ENCODE results near the gene PRKCZ.

PRKCZ gene

GRCh38 chr1:2166695-2167094, 116.5 kb downstream of the PRKCZ start:
- no peak for DNase-seq

GRCh38 chr1:2168090-2168489, 117.9 kb downstream of the PRKCZ start:
- no peak for DNase-seq

DNA sequence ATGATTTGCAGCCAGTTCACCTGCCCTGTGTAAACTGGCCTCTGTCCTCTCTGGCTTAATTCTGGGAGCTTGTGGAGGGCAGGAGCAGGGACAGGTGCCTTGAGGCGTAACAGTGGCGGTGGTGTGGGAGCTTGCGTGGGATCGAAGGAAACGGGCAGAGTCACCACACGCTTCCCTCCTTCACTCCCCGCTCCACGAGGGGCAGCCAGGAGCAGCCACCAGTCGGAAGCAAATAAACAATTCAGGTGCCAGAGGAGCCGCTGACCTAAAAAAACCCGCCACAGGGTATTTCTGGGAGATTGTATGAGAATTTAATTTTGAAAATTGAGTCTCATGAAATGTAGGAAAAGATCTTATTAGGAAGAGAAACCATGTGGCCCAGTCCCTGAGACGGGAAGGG, 118.3 kb downstream of the PRKCZ start:
- DNase-seq = no peak

DNA sequence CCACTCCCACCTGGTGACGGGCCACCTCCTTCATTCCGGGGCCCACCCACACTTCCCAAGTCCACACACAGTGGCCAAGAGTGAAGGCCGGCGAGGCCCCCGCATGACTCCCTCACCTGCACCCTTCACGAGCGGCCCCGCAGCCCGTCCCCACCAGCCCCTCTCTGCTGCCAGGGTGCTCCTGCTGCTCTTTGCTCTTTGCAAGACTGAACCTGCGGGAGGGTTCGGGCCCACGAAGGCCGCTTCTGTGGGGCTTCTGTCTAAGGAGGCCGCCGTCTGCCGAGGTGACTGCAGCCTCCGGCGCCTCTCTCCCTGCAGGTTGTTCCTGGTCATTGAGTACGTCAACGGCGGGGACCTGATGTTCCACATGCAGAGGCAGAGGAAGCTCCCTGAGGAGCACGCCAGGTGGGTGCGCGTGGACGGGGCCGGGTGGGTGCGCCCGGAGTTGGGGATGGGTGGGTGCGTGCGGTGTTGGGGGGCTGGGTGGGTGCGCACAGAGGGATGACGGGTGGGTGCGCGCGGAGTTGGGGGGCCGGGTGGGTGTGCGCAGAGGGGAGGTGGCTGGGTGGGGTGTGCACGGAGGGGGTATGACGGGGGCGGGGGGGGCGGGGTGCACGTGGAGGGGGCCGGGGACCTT, 119.1 kb downstream of the PRKCZ start:
- DNase-seq = no peak

GRCh38 chr1:2170211-2170610, 120.0 kb downstream of the PRKCZ start:
- DNase-seq = no peak

DNA sequence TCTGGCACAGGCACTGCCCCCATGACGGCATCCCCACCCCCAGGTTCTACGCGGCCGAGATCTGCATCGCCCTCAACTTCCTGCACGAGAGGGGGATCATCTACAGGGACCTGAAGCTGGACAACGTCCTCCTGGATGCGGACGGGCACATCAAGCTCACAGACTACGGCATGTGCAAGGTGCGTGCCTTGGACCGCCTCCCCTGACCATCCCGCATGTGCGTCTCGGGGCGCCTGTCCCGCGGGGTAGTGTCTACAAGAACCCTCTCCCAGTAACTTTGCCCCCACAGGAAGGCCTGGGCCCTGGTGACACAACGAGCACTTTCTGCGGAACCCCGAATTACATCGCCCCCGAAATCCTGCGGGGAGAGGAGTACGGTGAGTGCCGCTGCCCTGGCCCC, 121.8 kb downstream of the PRKCZ start:
- no peak for DNase-seq

- no peak for DNase-seq
These were observed 122.4 kb downstream of the PRKCZ start for GRCh38 chr1:2172551-2173146.

GRCh38 chr1:2173546-2174347, 123.5 kb downstream of the PRKCZ start:
- no peak for DNase-seq

DNA sequence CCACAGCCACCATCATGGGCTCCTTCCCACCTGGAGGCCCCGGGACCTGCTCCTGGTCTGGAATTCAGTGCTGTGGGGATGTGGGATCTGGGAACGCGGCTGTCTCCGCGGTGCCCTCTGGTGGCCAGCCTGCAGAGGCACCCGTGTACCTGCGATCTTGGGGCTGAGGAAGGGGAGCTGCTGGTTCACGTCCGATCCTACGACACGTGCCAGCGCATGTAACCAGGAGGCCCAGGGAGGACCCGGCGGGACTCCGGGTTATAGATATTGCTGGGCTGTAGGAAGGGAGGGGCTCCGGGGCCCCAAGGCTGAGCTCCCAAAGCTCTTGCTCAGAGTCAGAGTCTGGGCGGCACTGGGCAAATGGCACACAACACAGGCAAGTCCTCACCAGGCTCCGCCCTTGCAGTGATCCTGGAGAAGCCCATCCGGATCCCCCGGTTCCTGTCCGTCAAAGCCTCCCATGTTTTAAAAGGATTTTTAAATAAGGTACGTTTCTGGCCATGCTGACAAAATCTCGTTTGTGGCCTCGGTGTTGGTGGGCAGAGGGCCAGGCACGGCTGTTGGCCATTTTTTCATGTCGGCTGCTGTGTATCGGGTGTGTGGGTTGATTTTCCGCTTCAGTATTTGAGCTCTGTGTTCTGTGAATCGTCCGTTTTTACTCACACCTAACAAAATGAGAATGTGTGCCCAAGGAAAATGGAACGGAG, 124.3 kb downstream of the PRKCZ start:
- DNase-seq = no peak

DNA sequence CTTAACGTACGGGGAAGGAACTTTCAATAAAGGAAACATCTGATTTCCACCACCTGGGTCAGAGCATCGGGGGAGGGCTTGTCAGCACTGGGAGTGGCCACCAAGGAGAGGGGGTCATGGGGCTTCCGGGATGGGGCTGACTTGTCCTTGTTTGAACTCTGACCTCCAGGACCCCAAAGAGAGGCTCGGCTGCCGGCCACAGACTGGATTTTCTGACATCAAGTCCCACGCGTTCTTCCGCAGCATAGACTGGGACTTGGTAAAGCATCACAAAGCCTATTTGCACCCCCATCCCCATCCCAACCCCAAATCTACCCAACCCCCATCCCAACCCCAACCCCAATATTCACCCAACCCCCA, 124.8 kb downstream of the PRKCZ start:
- no peak for DNase-seq

DNA sequence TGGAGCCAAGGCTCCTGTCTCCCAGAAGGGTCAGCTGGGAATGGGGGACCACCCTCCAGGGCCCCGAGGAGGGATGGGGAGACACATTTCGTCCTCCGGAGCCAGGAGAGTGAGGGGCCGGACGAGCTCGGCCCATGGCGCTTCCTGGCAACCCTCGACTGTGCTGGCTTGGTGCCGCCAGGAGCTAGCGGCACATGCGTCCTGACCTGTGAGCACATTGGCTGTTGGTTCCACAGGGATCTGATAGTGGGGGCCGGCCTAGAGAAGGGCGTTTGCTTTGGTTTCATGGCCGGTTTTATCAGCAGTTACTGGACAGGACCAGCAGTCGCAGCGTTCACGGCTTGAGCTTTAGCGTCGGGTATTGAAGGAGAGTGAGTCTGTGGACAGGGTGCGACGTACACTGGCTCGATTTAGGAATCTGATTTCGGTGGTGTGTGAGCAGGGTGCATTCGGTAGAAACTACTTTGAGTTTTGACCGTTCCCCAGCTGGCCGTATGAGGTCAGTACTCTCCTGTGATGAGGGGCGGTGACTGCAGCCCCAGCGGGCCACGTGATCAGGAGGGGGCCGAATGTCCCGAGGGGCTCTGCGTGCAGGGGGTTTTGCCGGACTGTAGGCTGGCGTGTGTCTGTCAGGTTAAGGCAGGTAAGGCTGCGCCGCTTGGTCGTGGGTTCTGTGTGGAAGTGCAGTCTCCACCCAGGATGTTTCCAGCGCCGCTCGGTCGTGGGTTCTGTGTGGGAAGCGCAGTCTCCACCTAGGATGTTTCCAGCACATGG, 125.7 kb downstream of the PRKCZ start:
- no peak for DNase-seq

DNA sequence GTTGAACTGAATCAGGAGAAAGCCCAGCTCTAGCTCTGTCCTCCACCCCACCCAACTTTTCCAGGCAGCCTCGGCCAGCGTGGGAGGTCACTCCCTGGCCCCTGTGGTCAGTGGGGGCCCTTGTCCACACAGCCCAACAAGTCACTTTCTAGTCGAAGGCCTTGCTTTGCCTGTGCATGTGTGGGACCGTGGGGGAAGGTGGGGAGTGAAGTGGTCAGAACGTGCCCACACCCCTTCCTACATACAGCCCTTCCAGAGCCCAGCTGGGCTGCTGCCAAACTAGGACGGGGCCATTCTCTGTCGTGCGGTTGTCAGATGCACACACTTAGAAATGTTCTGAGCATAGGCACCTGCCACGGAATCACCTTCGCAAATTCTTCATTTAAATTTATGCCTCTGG, 126.4 kb downstream of the PRKCZ start:
- DNase-seq = no peak

DNA sequence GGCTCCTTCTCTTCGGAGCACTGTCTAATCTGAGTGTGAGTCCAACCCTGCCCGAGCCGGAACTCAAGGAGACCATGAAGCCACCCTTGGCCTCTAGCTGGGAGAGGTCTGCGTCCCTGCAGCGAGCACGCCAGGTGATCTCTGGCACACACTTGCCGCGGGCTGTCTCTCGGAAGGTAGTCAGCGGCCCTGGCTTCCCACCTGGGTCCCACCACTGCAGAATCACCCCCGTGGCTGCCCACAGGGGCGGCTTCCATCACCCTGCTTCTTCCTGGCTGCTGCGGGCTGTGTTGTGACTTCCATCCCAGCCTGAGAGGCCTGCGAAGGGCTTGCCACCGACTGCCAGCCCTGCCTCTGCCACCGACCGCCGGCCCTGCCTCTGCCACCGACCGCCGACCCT, 127.3 kb downstream of the PRKCZ start:
- DNase-seq = no peak

DNA sequence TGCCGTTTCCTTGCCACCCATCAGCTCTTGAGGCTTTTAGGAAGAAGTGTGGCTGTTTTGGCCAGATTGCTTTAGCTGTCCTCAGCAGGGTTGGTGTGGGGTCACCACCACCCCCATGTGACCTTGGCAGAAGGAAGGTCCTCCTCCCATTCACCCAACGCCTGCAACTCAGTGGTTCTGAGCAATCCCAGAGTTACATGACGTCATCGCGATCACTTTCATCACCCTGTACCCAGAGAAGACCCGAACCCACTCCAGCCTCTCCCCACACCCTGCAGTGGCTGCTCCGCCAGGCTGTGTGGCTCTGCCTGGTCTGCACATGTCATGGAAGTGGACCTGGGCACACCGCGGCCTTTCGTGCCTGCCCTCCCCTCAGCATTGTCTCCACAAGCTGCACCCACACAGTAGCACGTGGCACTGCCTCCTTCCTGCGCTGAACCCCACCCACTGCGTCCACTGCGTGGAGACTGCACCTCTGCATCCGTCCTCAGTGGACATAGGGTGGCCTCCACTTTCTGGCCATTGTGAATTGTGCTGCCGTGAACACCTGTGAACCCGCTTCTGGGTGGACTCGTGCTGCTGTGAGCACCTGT, 127.8 kb downstream of the PRKCZ start:
- DNase-seq = no peak

- DNase-seq = no peak
These were observed 128.7 kb downstream of the PRKCZ start for GRCh38 chr1:2178875-2179274.

- DNase-seq = no peak
These were observed 129.2 kb downstream of the PRKCZ start for GRCh38 chr1:2179283-2180013.

- no peak for DNase-seq
These were observed 130.4 kb downstream of the PRKCZ start for GRCh38 chr1:2180297-2181245.

GRCh38 chr1:2181271-2181670, 131.1 kb downstream of the PRKCZ start:
- DNase-seq = no peak

DNA sequence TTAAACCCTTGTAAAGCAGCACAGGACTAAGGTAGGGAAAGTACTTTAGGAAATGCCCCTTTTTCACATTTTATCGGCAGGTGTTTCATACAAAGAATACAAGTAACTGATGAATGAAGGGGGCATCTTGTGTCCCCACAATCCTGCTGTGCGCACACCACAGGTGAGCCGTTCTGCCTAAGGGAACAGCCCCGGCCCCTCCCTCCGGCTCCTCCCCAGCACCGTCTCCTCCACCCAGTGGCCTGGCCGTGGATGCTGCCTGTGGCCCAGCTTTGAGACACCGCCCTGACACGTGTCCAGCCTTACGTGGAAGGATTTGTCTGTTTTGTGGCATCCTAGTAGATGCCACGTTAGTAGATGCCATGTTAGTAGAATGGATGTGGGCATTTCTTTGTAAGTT, 131.5 kb downstream of the PRKCZ start:
- DNase-seq = no peak

DNA sequence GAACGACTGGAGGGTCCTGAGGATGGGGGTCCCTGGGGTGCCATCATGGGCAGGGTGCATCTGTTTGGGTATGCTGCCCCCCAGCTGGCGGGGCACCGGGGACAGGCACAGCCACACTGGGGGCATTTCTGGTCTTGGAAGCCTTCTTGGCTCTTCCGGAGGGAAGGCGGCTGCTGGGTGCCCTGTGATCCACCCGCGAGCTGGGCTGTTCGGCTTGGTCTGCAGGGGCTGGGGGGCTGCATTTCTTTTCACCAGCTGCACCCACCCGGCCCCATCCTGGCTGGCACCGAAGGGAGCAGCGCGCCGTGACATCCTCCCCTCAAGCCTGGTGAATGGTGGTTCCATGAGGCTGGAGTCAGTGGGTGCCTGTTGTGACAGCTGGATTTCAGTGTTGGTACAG, 132.2 kb downstream of the PRKCZ start:
- no peak for DNase-seq

DNA sequence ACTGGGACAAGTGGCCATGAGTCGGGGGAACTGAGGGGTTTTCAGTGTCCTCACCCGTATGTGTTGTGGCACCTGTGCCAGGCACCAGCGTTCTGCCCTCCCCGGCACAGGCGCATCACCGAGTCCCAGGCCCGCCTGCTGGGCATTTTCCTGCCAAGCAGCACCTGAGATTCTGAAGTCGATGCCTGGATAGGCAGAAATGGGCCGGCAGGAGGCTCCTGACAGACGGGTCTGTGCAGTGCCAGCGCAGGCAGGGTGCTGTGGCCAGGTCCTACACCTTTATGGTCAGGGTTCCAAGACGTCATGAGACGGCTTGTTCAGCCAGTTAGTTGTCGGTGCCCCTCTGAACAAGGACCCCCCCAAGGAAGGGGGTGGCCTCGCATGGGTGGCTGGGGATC, 133.7 kb downstream of the PRKCZ start:
- DNase-seq = no peak
